GM19468 (cell line): ENCODE measurements around the gene LAMC1.
A peak's percentile ranks its signal among the peaks of the same experiment; 100 is the strongest.

Experiments used
- ATAC-seq: cut with Tn5 transposase; IDR thresholded peaks from one replicate; pipeline ENCODE4 v1.9.1; 2021; ENCODE audit warnings: mild to moderate bottlenecking, moderate library complexity, moderate number of reproducible peaks; ENCODE audit not compliant: unreplicated experiment; ENCODE audit errors: extremely low read depth

Gene LAMC1

GRCh38 chr1:183175631-183176030, 152.4 kb downstream of the LAMC1 start:
- ATAC-seq, result no peak

- no peak for ATAC-seq
Observed at GRCh38 chr1:183178545-183178944, 155.3 kb downstream of the LAMC1 start.

- ATAC-seq, result no peak
Observed at GRCh38 chr1:183179033-183179432, 155.8 kb downstream of the LAMC1 start.

GRCh38 chr1:183180218-183180617, 157.0 kb downstream of the LAMC1 start:
- peak; percentile 19 for ATAC-seq

- ATAC-seq, result no peak
Observed at GRCh38 chr1:183180634-183181056, 157.4 kb downstream of the LAMC1 start.

GRCh38 chr1:183185941-183186490, 162.8 kb downstream of the LAMC1 start, which contains the start of gene LAMC2:
Gene LAMC2, plus strand, starts transcription at chr1:183186264. Its CDS starts 89 bp downstream, at chr1:183186353.
- ATAC-seq, result no peak

GRCh38 chr1:183186841-183187240, 163.6 kb downstream of the LAMC1 start:
- no peak for ATAC-seq

GRCh38 chr1:183188240-183188639, 165.0 kb downstream of the LAMC1 start:
- no peak for ATAC-seq

GRCh38 chr1:183191833-183192232, 168.6 kb downstream of the LAMC1 start:
- ATAC-seq, result no peak

GRCh38 chr1:183193963-183194525, 170.8 kb downstream of the LAMC1 start:
- ATAC-seq, result no peak

- ATAC-seq, result peak; percentile 48
Observed at GRCh38 chr1:183194527-183195141, 171.4 kb downstream of the LAMC1 start.

GRCh38 chr1:183195142-183195574, 171.9 kb downstream of the LAMC1 start:
- peak; percentile 14 for ATAC-seq
